PC-3 (cell line): ENCODE data around the gene MAK.

Experiments
- EZH2 ChIP-seq: fragments of 300-600 bp; sonication (generic); IDR thresholded peaks from one replicate; pipeline ENCODE4 v1.6.1; 2017; ENCODE audit warnings: antibody characterized with exemption, mild to moderate bottlenecking, low read length; ENCODE audit not compliant: unreplicated experiment
- EZH2phosphoT487 ChIP-seq: fragments of 300-600 bp; sonication (generic); IDR thresholded peaks from 2 replicates; pipeline ENCODE4 v1.6.1; 2018; ENCODE audit warnings: mild to moderate bottlenecking, antibody characterized with exemption, low read length, borderline replicate concordance
- TF ChIP-seq, protein P1 (sequence below): fragments of 300-600 bp; sonication (generic); conservative IDR thresholded peaks from 2 replicates; pipeline ENCODE4 v1.5.1; 2017; ENCODE audit warnings: antibody characterized with exemption, low read depth, mild to moderate bottlenecking, low read length

DNA sequence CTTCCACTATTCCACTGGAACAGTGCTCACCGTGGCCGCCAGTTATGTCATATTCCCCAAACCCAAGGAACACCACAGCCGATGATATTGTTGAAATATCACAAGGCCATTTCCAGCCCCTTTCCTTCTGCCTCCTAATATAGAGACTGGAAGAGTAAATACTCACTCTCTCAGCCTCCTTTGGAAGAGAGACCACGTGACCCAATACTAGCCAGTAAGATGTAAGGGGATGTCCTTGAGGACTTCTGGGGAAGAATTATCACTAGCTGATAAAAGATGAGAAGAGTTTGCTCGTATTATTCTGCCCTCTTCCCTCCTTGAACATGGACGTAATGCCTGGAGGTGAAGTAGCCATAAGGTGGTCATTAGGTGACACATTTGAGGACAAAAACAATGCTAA lies 13.5 kb downstream of the MAK start:
- TF ChIP-seq, protein P1, sequence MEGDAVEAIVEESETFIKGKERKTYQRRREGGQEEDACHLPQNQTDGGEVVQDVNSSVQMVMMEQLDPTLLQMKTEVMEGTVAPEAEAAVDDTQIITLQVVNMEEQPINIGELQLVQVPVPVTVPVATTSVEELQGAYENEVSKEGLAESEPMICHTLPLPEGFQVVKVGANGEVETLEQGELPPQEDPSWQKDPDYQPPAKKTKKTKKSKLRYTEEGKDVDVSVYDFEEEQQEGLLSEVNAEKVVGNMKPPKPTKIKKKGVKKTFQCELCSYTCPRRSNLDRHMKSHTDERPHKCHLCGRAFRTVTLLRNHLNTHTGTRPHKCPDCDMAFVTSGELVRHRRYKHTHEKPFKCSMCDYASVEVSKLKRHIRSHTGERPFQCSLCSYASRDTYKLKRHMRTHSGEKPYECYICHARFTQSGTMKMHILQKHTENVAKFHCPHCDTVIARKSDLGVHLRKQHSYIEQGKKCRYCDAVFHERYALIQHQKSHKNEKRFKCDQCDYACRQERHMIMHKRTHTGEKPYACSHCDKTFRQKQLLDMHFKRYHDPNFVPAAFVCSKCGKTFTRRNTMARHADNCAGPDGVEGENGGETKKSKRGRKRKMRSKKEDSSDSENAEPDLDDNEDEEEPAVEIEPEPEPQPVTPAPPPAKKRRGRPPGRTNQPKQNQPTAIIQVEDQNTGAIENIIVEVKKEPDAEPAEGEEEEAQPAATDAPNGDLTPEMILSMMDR, result no peak
- TF ChIP-seq EZH2, result no peak
- TF ChIP-seq EZH2phosphoT487, result no peak
